Adrenal gland (tissue), 12 donors: Measurements from ENCODE around the gene ANKMY1. TPM values are rescaled to one million over a fixed set of nuclear protein-coding genes. Genes with fewer than 3 reads are reported as not detected.

Experiments used
- DNase-seq, 7 donors: peaks; one replicate each; pipeline ENCODE4 v3.0.0-alpha.2; 2019 to 2020
- H3K27ac ChIP-seq, 5 donors: fragments of 200-600 bp; sonication (generic) in 4 of 5; 1 replicate in 3 of 5; 2 replicates in 2 of 5; pipeline versions ENCODE4 v1.5.1 to v1.8.0; 2016 to 2020; ENCODE audit warnings: mild to moderate bottlenecking in 1 of 5
- H3K27me3 ChIP-seq: fragments of 200-600 bp; 2 replicates; pipeline ENCODE4 v1.8.0; 2021
- H3K36me3 ChIP-seq, 2 donors: fragments of 200-600 bp; replicated peaks in 1 of 2; 1 replicate in 1 of 2; 2 replicates in 1 of 2; pipeline versions ENCODE4 v1.5.1 to v1.8.0; 2018 to 2022
- H3K4me1 ChIP-seq, 2 donors: fragments of 200-600 bp; replicated peaks in 1 of 2; 1 replicate in 1 of 2; 2 replicates in 1 of 2; pipeline versions ENCODE4 v1.5.1 to v1.8.0; 2018 to 2021
- H3K4me3 ChIP-seq, 4 donors: fragments of 200-600 bp; sonication (generic) in 3 of 4; one replicate each; pipeline ENCODE4 v1.5.1; 2016 to 2018
- H3K9me3 ChIP-seq, 3 donors: fragments of 200-600 bp; sonication (generic) in 1 of 3; replicated peaks in 1 of 3; 1 replicate in 2 of 3; 2 replicates in 1 of 3; pipeline versions ENCODE4 v1.5.1 to v1.8.0; 2016 to 2021
- POLR2A ChIP-seq, 2 donors: fragments of 450-650 bp; IDR thresholded peaks; one replicate each; pipeline ENCODE4 v1.6.1; 2017; ENCODE audit warnings: antibody characterized with exemption in 2 of 2, mild to moderate bottlenecking in 2 of 2, moderate library complexity in 1 of 2
- WGBS, 4 donors: extraction: QIAGEN DNeasy Blood & Tissue Kit in 2 of 4; methylation state at CpG; one replicate each; pipeline versions ENCODE4 v1.1.5 to v1.1.7; 2013 to 2017; 5-methylcytosine and 5-hydroxymethylcytosine counted together
- intact Hi-C, 2 donors: fragments of 100-400 bp; cut with DNase I; formaldehyde crosslinking; loops; one replicate each; pipeline versions ENCODE4 v1.14.1 to v1.15.0; 2022 to 2023
- polyA plus RNA-seq, 3 donors: library from polyadenylated mRNA; stranded (reverse); fragments of 200-250 nt in 2 of 3; fragments of 350-450 nt in 1 of 3; fragmentation: Illumina TruSeq in 1 of 3; extraction: RNeasy Lipid Tissue Mini Kit (QIAGEN cat#74804) in 1 of 3; gene quantifications; one replicate each; pipeline ENCODE4 v1.2.3, GENCODE V29; 2013 to 2014
- total RNA-seq, 9 donors: library from RNA; depleted of rRNA in 4 of 9; stranded (reverse); fragments of >200 nt in 4 of 9; fragments of 120-200 nt in 1 of 9; fragmentation: NEBNext Ultra II Directional in 1 of 9; extraction: Animal tissue kit (Norgen Biotek cat#: 25700) in 1 of 9; gene quantifications; one replicate each; pipeline versions ENCODE4 v1.1.0 to v1.2.4, GENCODE V29; 2013 to 2023
- TF ChIP-seq, protein P1 (sequence below), 6 experiments: fragments of 450-650 bp in 4 of 6; fragments of 200-600 bp in 2 of 6; sonication (generic) in 1 of 6; IDR thresholded peaks; 1 replicate in 5 of 6; 2 replicates in 1 of 6; pipeline versions ENCODE4 v1.5.1 to v1.8.0; 2016 to 2021; ENCODE audit warnings: antibody characterized with exemption in 6 of 6, mild to moderate bottlenecking in 2 of 6, moderate library complexity in 1 of 6
- donor health status: healthy with polysubstance abuse.
- donor health status: Bipolar disorder and iron deficiency.
- donor health status: DM: yes; HTN: yes; CAD: no.
- donor health status: DM: no; HTN: no; CAD: no.
- donor health status: DM: no; HTN: no; CAD: no.
- donor health status: DM: yes; HTN: yes; CAD: no.

Gene ANKMY1
- total and polyA plus RNA-seq, 12 donors = 7.2 to 31.7 (median 12.0) TPM

DNA sequence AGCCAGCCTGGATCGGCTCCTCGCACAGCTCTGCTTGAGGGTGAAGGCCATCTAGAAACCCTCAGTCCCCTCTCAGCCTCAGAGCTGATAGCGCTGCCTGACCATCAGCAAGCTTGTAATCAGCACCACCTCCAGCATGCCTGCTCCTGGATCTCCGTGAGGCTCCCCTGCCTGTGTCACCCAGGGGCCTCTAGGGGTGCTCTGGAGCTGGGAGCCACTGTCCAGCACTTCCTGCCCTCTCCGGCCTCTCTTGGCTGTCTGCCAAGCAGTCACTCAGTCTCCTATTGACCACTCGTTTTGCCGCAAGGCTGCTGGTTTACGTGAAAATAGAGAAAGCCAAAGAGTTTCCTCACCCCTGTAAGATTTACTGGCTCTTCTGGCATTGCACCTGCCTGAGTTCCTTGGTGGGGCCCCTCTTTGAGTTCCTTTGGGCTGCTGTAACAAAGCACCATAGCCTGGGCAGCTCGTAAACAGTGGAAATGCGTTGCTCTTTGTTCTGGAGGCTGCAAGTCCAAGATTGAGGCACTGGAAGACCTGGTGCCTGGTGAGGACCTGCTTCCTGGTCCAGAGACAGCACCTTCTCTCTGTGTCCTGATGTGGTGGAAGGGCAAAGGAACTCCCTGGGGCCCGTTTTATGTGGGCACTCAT, 46.6 kb upstream of the ANKMY1 start:
- H3K4me3 ChIP-seq = no peak overlapping the region
- WGBS, 4 donors = 25 to 37% (median 31%) methylated on average over 9 to 11 of the region's 11 CpGs
- TF ChIP-seq, protein P1, sequence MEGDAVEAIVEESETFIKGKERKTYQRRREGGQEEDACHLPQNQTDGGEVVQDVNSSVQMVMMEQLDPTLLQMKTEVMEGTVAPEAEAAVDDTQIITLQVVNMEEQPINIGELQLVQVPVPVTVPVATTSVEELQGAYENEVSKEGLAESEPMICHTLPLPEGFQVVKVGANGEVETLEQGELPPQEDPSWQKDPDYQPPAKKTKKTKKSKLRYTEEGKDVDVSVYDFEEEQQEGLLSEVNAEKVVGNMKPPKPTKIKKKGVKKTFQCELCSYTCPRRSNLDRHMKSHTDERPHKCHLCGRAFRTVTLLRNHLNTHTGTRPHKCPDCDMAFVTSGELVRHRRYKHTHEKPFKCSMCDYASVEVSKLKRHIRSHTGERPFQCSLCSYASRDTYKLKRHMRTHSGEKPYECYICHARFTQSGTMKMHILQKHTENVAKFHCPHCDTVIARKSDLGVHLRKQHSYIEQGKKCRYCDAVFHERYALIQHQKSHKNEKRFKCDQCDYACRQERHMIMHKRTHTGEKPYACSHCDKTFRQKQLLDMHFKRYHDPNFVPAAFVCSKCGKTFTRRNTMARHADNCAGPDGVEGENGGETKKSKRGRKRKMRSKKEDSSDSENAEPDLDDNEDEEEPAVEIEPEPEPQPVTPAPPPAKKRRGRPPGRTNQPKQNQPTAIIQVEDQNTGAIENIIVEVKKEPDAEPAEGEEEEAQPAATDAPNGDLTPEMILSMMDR (IDR thresholded peaks at IDR 0.05) = peak; percentile 54 to 73 (median 66)
- no peak for TF ChIP-seq POLR2A (IDR thresholded peaks at IDR 0.05)
- intact Hi-C loops = no loop called here
- no peaks in the 10 kb centered on the region for H3K27me3 ChIP-seq
- H3K9me3 ChIP-seq = no peaks in the 10 kb centered on the region
- DNase-seq = peak; percentile 70 to 93 (median 89)
- H3K36me3 ChIP-seq = peaks cover 0 to 2% of the 10 kb centered on the region in 2 donors
- H3K27ac ChIP-seq = no peak overlapping the region
- H3K4me1 ChIP-seq = no peaks in the 10 kb centered on the region

DNA sequence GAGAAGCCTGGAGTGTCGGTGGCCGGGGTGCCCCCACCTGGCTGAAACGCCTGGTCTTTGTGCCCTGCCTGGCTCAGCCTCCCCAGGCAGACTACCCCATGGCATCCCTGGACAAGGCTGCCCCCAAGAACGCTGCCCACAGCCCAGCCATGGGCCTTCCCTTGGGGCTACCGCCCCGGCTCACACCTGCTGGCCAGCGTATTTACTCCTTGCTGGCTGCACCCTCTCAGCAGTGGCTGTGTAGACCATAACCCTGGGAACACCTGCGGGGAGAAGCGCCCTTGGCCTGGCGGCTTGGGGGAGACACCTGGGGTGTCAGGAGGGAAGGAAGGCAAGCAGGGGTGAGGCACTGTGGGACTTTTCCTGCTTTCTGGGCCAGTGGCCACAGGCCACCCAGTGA, 46.1 kb upstream of the ANKMY1 start:
- H3K27ac ChIP-seq = no peak overlapping the region

DNA sequence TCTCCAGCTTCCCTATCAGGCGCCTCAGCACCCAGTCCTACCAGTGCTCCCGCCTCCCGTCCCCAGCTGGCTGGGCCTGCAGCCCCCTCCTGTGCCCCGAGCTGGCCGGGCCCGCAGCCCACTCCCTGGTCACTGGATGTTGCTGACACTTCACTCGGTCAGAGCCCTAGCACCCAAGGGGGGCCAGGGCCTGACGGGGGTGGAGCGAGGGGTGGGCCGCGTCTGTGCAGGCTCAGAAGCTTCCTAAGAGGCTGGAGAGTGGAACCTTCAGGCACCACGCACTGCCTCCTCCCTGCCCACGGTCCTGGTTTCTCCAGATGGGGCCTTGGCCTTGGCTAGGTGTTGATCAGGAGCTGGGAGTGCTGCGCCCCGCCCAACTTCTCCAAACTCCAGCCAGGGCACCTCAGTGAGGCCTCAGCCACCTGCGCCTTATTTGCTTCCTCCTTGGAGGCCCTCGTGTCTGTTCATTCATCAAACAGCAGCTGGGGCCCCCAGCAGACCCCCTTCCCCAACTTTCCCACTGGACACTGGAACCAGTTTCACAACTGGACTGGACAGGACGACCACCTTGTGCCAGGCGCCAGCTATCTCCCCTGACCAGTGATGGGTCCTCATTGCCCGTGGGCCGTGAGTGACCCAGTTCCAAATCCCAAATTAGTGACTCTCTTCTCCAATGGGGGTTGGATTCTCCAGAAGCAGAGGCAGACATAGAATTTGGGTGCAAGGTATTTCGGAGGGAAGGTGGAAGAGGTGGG, 45.5 kb upstream of the ANKMY1 start:
- Histone ChIP-seq H3K36me3 (peaks cover 0 to 11% of the 10 kb centered on the region in 2 donors), H3K27me3 (no peaks in the 10 kb centered on the region), H3K27ac (no peak overlapping the region), H3K9me3 (no peaks in the 10 kb centered on the region), H3K4me3 (no peak overlapping the region), H3K4me1 (no peaks in the 10 kb centered on the region)
- WGBS, 4 donors = 80 to 93% (median 89%) methylated on average over 9 to 22 of the region's 22 CpGs
- TF ChIP-seq, protein P1 (IDR thresholded peaks at IDR 0.05) = no peak
- TF ChIP-seq POLR2A (IDR thresholded peaks at IDR 0.05) = no peak
- peak in 1 of 7 donors; percentile 10 for DNase-seq
- intact Hi-C loops = no loop called here

More for the DNA sequence above, 46.1 kb upstream of the ANKMY1 start:
- H3K4me3 ChIP-seq = no peak overlapping the region
- WGBS, 4 donors = 87 to 95% (median 93%) methylated on average over 9 to 10 of the region's 10 CpGs
- H3K36me3 ChIP-seq = peaks cover 0 to 5% of the 10 kb centered on the region in 2 donors
- TF ChIP-seq, protein P1 (IDR thresholded peaks at IDR 0.05) = no peak
- no peak for TF ChIP-seq POLR2A (IDR thresholded peaks at IDR 0.05)
- no peaks in the 10 kb centered on the region for H3K4me1 ChIP-seq
- intact Hi-C loops = no loop called here
- peak in 1 of 7 donors; percentile 4 for DNase-seq
- no peaks in the 10 kb centered on the region for H3K9me3 ChIP-seq
- H3K27me3 ChIP-seq = no peaks in the 10 kb centered on the region

DNA sequence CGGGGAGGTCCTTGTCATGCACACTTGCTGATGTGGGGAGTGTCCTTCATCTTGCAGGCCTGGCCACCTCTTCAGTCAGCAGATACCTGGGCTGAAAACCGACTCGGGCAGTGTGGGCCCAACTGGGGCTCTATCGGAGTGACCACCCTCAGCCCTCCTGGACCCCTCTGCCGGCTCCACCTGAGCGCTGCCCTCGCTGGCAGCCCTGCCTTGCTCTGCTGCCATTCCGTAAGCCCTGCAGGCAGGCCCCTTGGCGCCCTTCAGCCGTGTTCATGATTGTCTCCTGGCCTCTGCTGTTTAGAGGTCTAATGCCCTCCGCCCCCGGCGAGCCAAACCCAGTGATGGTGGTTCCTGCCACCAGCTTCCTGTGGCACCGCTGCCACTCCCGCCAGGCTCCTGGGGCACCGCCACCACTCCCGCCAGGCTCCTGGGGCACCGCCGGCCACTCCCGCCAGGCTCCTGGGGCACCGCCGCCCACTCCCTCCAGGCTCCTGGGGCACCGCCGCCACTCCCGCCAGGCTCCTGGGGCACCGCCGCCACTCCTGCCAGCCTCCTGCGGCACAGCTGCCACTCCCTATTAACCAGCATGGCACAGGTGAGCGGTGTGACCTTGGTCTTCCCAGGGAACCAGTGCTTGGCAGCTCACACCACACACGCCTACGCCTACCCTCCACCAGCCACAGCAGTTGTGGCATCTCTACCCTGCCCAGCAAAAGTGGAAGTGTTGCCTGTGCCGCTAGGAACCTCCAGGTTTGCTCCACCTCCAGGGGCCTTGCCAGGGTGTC, 44.7 kb upstream of the ANKMY1 start:
- peak in 2 of 7 donors; percentile 4 to 12 for DNase-seq
- TF ChIP-seq POLR2A (IDR thresholded peaks at IDR 0.05) = no peak
- TF ChIP-seq, protein P1 (IDR thresholded peaks at IDR 0.05) = no peak
- peaks cover 0 to 18% of the 10 kb centered on the region in 2 donors for H3K36me3 ChIP-seq

More for the DNA sequence above, 44.7 kb upstream of the ANKMY1 start:
- WGBS, 4 donors = 84 to 94% (median 89%) methylated on average over 13 to 32 of the region's 32 CpGs
- no peak overlapping the region for H3K4me3 ChIP-seq
- no peaks in the 10 kb centered on the region for H3K4me1 ChIP-seq
- H3K9me3 ChIP-seq = no peaks in the 10 kb centered on the region
- H3K27me3 ChIP-seq = no peaks in the 10 kb centered on the region
- intact Hi-C loops = no loop called here
- no peak overlapping the region for H3K27ac ChIP-seq
